ENCODE results near the gene NUPR2.
"Not testable (repeated sequence)": the region's sequence is repeated elsewhere in the genome, so short reads cannot be mapped to it uniquely, and the experiment has no call there.

- TF ChIP-seq POLR2A (IDR thresholded peaks at IDR 0.05); CTCF (IDR thresholded peaks at IDR 0.05 in 4 of 5, conservative IDR thresholded peaks at IDR 0.05 in 1 of 5): not testable (repeated sequence)
Observed at GRCh38 chr7:56092388-56092787, 23.8 kb downstream of the NUPR2 start.

Measured in gastrocnemius medialis (tissue), 4 donors.